Measurements from ENCODE around the gene EHBP1L1.

Gene EHBP1L1

GRCh38 chr11:65575568-65576231 lies at the start of gene EHBP1L1:
Gene EHBP1L1, plus strand, starts transcription at chr11:65576053. Its CDS starts 250 bp downstream, at chr11:65576303.
- H3K4me1 Mint-ChIP-seq = peaks cover 64% of the 10 kb centered on the region
- peak within 1 kb of the TSS; percentile 85 for H3K4me3 Mint-ChIP-seq
- no peaks in the 10 kb centered on the region for H3K27me3 Mint-ChIP-seq
- peaks cover 29% of the 10 kb centered on the region for H3K36me3 Mint-ChIP-seq
- no peaks in the 10 kb centered on the region for H3K9me3 Mint-ChIP-seq
- peak within 1 kb of the TSS; percentile 69 for H3K27ac Mint-ChIP-seq
- ATAC-seq = peak; percentile 56

GRCh38 chr11:65526744-65527143 lies 49.1 kb upstream of the EHBP1L1 start:
- Mint-ChIP-seq H3K27me3 (no peaks in the 10 kb centered on the region), H3K4me3 (peak overlapping the region; percentile 34), H3K9me3 (no peaks in the 10 kb centered on the region), H3K4me1 (peaks cover 61% of the 10 kb centered on the region), H3K36me3 (peaks cover 27% of the 10 kb centered on the region), H3K27ac (no peak overlapping the region)
- no peak for ATAC-seq

DNA sequence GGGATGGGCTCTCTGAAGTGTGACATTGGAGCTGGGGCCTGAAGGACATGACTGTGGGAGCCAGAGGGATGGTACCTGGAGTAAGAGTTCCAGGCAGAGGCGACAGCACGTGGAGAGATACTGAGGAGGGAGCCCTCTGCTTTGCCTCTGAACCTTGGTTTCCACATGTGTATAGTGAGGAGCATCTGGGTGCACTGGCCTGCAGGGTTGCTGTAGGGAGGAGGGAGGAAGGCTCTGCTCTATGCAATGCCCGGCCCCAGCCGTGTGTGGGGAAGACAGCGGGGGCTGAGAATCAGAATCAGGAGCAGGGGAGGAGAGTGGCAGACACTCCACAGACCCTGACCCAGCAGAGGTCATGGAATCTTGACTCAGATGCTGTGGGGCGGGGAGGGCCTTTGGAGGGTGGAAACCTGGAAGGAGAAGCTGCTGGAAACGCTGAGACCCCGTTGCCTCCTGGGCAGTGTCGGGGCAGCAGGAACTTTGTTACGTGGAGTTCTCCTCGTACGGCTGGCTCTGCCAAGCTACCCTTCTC lies 47.0 kb upstream of the EHBP1L1 start:
- no peaks in the 10 kb centered on the region for H3K27me3 Mint-ChIP-seq
- ATAC-seq = no peak
- peaks cover 40% of the 10 kb centered on the region for H3K4me1 Mint-ChIP-seq
- H3K4me3 Mint-ChIP-seq = no peak overlapping the region
- H3K27ac Mint-ChIP-seq = peak overlapping the region; percentile 10
- peaks cover 39% of the 10 kb centered on the region for H3K36me3 Mint-ChIP-seq
- H3K9me3 Mint-ChIP-seq = no peaks in the 10 kb centered on the region

DNA sequence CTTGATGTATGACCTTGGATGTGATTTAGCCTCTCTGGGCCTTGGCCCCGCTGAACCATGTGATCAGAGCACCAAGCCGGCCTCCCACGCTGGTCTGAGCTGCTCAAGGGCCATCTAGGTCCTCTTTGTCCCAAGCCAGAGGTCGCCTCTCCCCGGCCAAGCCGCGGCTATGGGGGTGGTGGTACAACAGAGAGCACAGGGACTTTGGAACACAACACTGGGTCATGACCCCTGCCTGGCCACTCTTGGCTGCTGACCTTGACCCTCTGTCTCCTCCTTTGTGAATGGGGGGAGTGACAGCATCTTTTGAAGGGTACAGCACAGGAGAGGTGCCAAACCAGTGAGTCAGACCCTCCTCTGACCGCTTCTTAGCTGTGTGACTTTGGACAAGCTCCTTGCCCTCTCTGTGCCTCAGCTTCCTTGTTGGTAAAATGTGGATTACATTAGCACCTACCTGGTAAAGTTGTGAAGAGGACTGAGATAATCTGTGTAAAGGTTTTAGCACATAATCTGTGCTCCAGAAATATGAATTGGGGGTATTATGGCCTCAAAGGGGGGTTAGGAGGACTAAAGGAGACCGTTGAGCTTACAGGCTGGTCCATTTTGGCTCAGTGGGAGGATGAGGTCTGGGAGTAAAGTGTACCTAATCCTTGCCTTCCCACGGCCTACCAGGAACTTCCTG lies 46.2 kb upstream of the EHBP1L1 start:
- no peak overlapping the region for H3K4me3 Mint-ChIP-seq
- no peak overlapping the region for H3K27ac Mint-ChIP-seq
- ATAC-seq = no peak
- H3K36me3 Mint-ChIP-seq = peaks cover 42% of the 10 kb centered on the region
- H3K9me3 Mint-ChIP-seq = no peaks in the 10 kb centered on the region
- peaks cover 33% of the 10 kb centered on the region for H3K4me1 Mint-ChIP-seq
- H3K27me3 Mint-ChIP-seq = no peaks in the 10 kb centered on the region

GRCh38 chr11:65530157-65530496 lies 45.7 kb upstream of the EHBP1L1 start:
- H3K27ac Mint-ChIP-seq = no peak overlapping the region

DNA sequence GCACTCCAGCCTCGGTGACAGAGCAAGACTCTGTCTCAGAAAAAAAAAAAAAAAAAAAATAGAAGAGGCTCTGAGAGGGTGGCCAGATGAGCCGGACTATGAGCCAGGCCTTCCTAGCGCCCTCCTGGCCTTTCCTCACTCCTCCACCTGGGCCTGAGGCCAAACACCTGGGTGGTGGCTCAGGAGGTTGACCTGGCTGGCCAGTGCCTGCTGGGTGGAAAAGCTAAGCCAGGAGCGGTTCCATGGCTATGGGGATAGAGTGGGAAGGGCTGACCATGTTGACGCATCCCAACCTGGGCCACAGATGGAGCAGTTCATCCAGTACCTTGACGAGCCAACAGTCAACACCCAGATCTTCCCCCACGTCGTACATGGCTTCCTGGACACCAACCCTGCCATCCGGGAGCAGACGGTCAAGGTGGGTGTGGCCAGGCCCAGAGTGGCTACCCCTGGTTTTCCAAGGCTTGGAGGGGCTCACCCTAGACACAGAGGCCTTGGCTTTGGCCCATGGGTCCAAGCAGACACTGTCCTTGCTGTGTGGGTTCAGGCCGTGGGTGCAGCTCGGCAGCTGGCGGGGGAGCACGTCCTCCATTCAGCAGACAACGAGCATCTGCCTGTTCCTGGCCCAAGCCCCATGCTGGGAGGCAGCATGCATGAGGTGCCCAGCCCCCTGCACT lies 43.3 kb upstream of the EHBP1L1 start:
- no peaks in the 10 kb centered on the region for H3K27me3 Mint-ChIP-seq
- H3K9me3 Mint-ChIP-seq = no peaks in the 10 kb centered on the region
- ATAC-seq = no peak
- H3K27ac Mint-ChIP-seq = no peak overlapping the region
- peaks cover 51% of the 10 kb centered on the region for H3K36me3 Mint-ChIP-seq
- peaks cover 24% of the 10 kb centered on the region for H3K4me1 Mint-ChIP-seq
- no peak overlapping the region for H3K4me3 Mint-ChIP-seq

More at GRCh38 chr11:65530157-65530496, 45.7 kb upstream of the EHBP1L1 start:
- H3K4me1 Mint-ChIP-seq = peaks cover 31% of the 10 kb centered on the region
- no peaks in the 10 kb centered on the region for H3K27me3 Mint-ChIP-seq
- no peaks in the 10 kb centered on the region for H3K9me3 Mint-ChIP-seq
- H3K4me3 Mint-ChIP-seq = no peak overlapping the region
- peaks cover 45% of the 10 kb centered on the region for H3K36me3 Mint-ChIP-seq
- no peak for ATAC-seq

- Mint-ChIP-seq H3K4me1 (peaks cover 13% of the 10 kb centered on the region), H3K36me3 (peaks cover 56% of the 10 kb centered on the region), H3K27me3 (no peaks in the 10 kb centered on the region), H3K27ac (no peak overlapping the region), H3K4me3 (no peak overlapping the region), H3K9me3 (no peaks in the 10 kb centered on the region)
- no peak for ATAC-seq
These were observed 40.8 kb upstream of the EHBP1L1 start for GRCh38 chr11:65535102-65535501.

GRCh38 chr11:65536412-65537295 lies 39.2 kb upstream of the EHBP1L1 start:
- Mint-ChIP-seq H3K36me3 (peaks cover 41% of the 10 kb centered on the region), H3K4me1 (peaks cover 21% of the 10 kb centered on the region), H3K9me3 (no peaks in the 10 kb centered on the region), H3K27me3 (no peaks in the 10 kb centered on the region), H3K4me3 (no peak overlapping the region), H3K27ac (peak overlapping the region; percentile 34)
- no peak for ATAC-seq

DNA sequence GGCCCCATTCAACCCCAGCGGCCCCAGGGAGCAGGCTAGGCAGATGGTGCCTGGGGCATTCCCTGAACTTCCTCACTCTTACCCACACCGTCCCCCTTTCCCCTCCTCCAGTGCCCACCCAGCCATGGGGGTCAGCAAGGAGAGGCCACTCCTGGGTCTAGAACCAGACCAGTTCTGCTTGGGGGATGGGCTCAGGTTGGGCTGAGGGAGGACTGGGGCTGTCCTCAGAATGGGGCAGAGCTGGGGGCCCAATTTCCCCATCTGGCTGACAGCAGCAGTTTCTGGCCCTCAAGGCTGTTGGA lies 38.6 kb upstream of the EHBP1L1 start:
- H3K36me3 Mint-ChIP-seq = peaks cover 38% of the 10 kb centered on the region
- no peaks in the 10 kb centered on the region for H3K27me3 Mint-ChIP-seq
- no peaks in the 10 kb centered on the region for H3K9me3 Mint-ChIP-seq
- H3K4me3 Mint-ChIP-seq = no peak overlapping the region
- ATAC-seq = no peak
- peaks cover 27% of the 10 kb centered on the region for H3K4me1 Mint-ChIP-seq
- H3K27ac Mint-ChIP-seq = peak overlapping the region; percentile 34

GRCh38 chr11:65537620-65538231 lies 38.1 kb upstream of the EHBP1L1 start:
- no peaks in the 10 kb centered on the region for H3K27me3 Mint-ChIP-seq
- H3K36me3 Mint-ChIP-seq = peaks cover 38% of the 10 kb centered on the region
- peaks cover 27% of the 10 kb centered on the region for H3K4me1 Mint-ChIP-seq
- no peak for ATAC-seq
- no peak overlapping the region for H3K4me3 Mint-ChIP-seq
- H3K27ac Mint-ChIP-seq = peak overlapping the region; percentile 34
- H3K9me3 Mint-ChIP-seq = no peaks in the 10 kb centered on the region

DNA sequence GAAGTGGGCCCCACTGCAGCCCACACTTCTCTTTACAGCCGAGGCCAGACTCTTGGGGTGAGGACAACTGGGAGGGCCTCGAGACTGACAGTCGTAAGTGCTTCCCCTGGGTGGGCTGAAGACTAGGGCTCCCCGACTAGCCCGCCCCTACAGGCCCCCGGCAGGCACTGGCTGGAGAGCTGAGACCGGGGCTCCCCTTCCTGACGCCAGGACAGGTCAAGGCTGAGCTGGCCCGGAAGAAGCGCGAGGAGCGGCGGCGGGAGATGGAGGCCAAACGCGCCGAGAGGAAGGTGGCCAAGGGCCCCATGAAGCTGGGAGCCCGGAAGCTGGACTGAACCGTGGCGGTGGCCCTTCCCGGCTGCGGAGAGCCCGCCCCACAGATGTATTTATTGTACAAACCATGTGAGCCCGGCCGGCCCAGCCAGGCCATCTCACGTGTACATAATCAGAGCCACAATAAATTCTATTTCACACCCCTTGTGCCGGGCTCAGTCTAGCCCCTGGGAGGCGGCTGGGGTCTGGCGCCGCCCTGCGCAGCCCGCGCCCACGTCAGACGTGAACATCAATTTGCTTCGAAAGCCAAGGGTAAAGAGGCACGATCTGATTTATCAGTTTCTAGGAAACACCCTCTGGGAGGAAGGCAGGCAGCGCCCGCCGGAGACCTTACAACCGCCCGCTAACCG lies 37.5 kb upstream of the EHBP1L1 start:
- Mint-ChIP-seq H3K36me3 (peaks cover 33% of the 10 kb centered on the region), H3K9me3 (no peaks in the 10 kb centered on the region), H3K4me1 (peaks cover 27% of the 10 kb centered on the region), H3K4me3 (peak overlapping the region; percentile 36), H3K27ac (no peak overlapping the region), H3K27me3 (no peaks in the 10 kb centered on the region)
- ATAC-seq = no peak

GRCh38 chr11:65538915-65539743 lies 36.7 kb upstream of the EHBP1L1 start:
- H3K36me3 Mint-ChIP-seq = peaks cover 29% of the 10 kb centered on the region
- no peaks in the 10 kb centered on the region for H3K27me3 Mint-ChIP-seq
- H3K4me3 Mint-ChIP-seq = peak overlapping the region; percentile 36
- H3K27ac Mint-ChIP-seq = peak overlapping the region; percentile 90
- ATAC-seq = no peak
- H3K9me3 Mint-ChIP-seq = no peaks in the 10 kb centered on the region
- peaks cover 31% of the 10 kb centered on the region for H3K4me1 Mint-ChIP-seq

DNA sequence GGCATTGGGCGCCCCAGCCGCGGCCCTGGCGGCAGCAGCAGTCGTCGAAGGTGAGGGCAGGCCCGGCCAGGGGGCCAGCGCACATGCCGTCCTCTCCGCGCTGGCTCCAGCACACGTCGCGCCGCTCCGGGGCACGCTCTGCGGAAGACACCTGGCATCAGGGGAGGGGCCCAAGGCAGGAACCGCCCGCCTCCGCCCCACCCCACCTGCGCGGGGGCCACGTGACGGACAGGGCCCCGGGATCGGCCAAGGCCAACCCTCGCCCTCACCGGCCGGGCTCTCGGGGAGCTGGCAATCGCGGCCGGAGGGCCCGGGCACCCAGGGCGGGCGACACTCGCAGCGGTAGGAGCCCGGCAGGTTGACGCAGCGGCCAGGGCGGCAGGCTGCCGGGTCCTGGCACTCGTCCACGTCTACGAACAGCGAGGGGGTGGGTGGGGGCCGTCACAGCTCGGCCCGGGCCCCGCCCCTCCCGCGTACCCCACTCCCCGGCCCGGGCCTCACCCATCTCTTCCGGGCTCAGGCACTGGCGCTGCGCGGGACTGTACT lies 36.0 kb upstream of the EHBP1L1 start:
- ATAC-seq = peak; percentile 84
- Mint-ChIP-seq H3K27me3 (no peaks in the 10 kb centered on the region), H3K4me1 (peaks cover 38% of the 10 kb centered on the region), H3K27ac (peak overlapping the region; percentile 90), H3K4me3 (peak overlapping the region; percentile 91), H3K9me3 (no peaks in the 10 kb centered on the region), H3K36me3 (peaks cover 24% of the 10 kb centered on the region)
